Neutrophil (primary cell): ENCODE data around the gene EBF3.

Experiments
- H3K27ac ChIP-seq: fragments of 200-600 bp; sonication (generic); 2 replicates; pipeline ENCODE4 v1.5.1; 2016; ENCODE audit warnings: mild to moderate bottlenecking, moderate library complexity
- H3K27me3 ChIP-seq: fragments of 200-600 bp; sonication (generic); 2 replicates; pipeline ENCODE4 v1.6.0; 2016; ENCODE audit warnings: mild to moderate bottlenecking
- H3K36me3 ChIP-seq: fragments of 200-600 bp; sonication (generic); 2 replicates; pipeline ENCODE4 v1.5.1; 2017
- H3K4me1 ChIP-seq, 2 experiments: fragments of 200-600 bp in 1 of 2; sonication (generic) in 1 of 2; 1 replicate in 1 of 2; 2 replicates in 1 of 2; pipeline versions ENCODE4 v1.5.1 to v1.6.1; 2013 to 2016; ENCODE audit warnings: low read depth in 1 of 2, low read length in 1 of 2, mild to moderate bottlenecking in 1 of 2, moderate library complexity in 1 of 2; ENCODE audit not compliant: control insufficient read depth in 1 of 2, insufficient read depth in 1 of 2
- H3K4me3 ChIP-seq, 2 experiments: fragments of 200-600 bp in 1 of 2; sonication (generic) in 1 of 2; 1 replicate in 1 of 2; 2 replicates in 1 of 2; pipeline ENCODE4 v1.5.1; 2013 to 2016; ENCODE audit warnings: low read depth in 1 of 2, low read length in 1 of 2, mild to moderate bottlenecking in 1 of 2, moderate library complexity in 1 of 2
- H3K9me3 ChIP-seq: fragments of 200-600 bp; sonication (generic); 2 replicates; pipeline ENCODE4 v1.5.1; 2016
- CTCF ChIP-seq: fragments of 200-600 bp; sonication (generic); IDR thresholded peaks from 2 replicates; pipeline ENCODE4 v1.5.1; 2016; ENCODE audit warnings: antibody characterized with exemption

EBF3 gene

GRCh38 chr10:129833468-129833950, 130.6 kb downstream of the EBF3 start:
- Histone ChIP-seq H3K4me1 (no peaks in the 10 kb centered on the region), H3K27ac (no peak overlapping the region), H3K27me3 (no peaks in the 10 kb centered on the region), H3K36me3 (no peaks in the 10 kb centered on the region), H3K4me3 (no peak overlapping the region), H3K9me3 (no peaks in the 10 kb centered on the region)
- no peak for TF ChIP-seq CTCF

- TF ChIP-seq CTCF = no peak
- no peak overlapping the region for H3K4me3 ChIP-seq
- H3K36me3 ChIP-seq = no peaks in the 10 kb centered on the region
- H3K4me1 ChIP-seq = no peaks in the 10 kb centered on the region
- H3K27ac ChIP-seq = no peak overlapping the region
- H3K27me3 ChIP-seq = no peaks in the 10 kb centered on the region
- H3K9me3 ChIP-seq = no peaks in the 10 kb centered on the region
Measured at GRCh38 chr10:129832573-129833467, 131.3 kb downstream of the EBF3 start.

- H3K9me3 ChIP-seq = no peaks in the 10 kb centered on the region
- no peaks in the 10 kb centered on the region for H3K36me3 ChIP-seq
- H3K4me1 ChIP-seq = no peaks in the 10 kb centered on the region
- H3K27me3 ChIP-seq = no peaks in the 10 kb centered on the region
- no peak overlapping the region for H3K27ac ChIP-seq
- H3K4me3 ChIP-seq = no peak overlapping the region
- no peak for TF ChIP-seq CTCF
Measured at GRCh38 chr10:129831150-129831549, 132.9 kb downstream of the EBF3 start.

- H3K9me3 ChIP-seq = no peaks in the 10 kb centered on the region
- no peaks in the 10 kb centered on the region for H3K36me3 ChIP-seq
- H3K27ac ChIP-seq = no peak overlapping the region
- H3K4me3 ChIP-seq = no peak overlapping the region
- H3K4me1 ChIP-seq = no peaks in the 10 kb centered on the region
- no peaks in the 10 kb centered on the region for H3K27me3 ChIP-seq
- TF ChIP-seq CTCF = no peak
Measured at GRCh38 chr10:129825826-129826225, 138.2 kb downstream of the EBF3 start.

GRCh38 chr10:129825221-129825620, 138.9 kb downstream of the EBF3 start:
- TF ChIP-seq CTCF = no peak
- H3K4me3 ChIP-seq = no peak overlapping the region
- H3K27ac ChIP-seq = no peak overlapping the region
- no peaks in the 10 kb centered on the region for H3K4me1 ChIP-seq
- H3K9me3 ChIP-seq = no peaks in the 10 kb centered on the region
- H3K36me3 ChIP-seq = no peaks in the 10 kb centered on the region
- H3K27me3 ChIP-seq = no peaks in the 10 kb centered on the region
